ENCODE data around the gene MEN1. TPM values are rescaled to one million over a fixed set of nuclear protein-coding genes. Genes with fewer than 3 reads are reported as not detected.

Gene MEN1
- total and polyA plus RNA-seq, 2 of the 13 experiments (the other 11 are each of a cell fraction or from before 2014, with no cell fraction given), result 20.5 to 27.3 TPM

GRCh38 chr11:64799256-64799622 lies 11.1 kb downstream of the MEN1 start (continued):
- TF ChIP-seq CTCF (CRISPR knock-in tag; IDR thresholded peaks at IDR 0.05) (0 out of 2 replicates have a peak, but pooled peaks have one; percentile 10), POLR2AphosphoS2 (IDR thresholded peaks at IDR 0.05; ENCODE audit: low read depth, low read length) (no peak), ZNF350 (CRISPR knock-in tag; IDR thresholded peaks at IDR 0.05; ENCODE audit: borderline replicate concordance, low read depth) (no peak)

DNA sequence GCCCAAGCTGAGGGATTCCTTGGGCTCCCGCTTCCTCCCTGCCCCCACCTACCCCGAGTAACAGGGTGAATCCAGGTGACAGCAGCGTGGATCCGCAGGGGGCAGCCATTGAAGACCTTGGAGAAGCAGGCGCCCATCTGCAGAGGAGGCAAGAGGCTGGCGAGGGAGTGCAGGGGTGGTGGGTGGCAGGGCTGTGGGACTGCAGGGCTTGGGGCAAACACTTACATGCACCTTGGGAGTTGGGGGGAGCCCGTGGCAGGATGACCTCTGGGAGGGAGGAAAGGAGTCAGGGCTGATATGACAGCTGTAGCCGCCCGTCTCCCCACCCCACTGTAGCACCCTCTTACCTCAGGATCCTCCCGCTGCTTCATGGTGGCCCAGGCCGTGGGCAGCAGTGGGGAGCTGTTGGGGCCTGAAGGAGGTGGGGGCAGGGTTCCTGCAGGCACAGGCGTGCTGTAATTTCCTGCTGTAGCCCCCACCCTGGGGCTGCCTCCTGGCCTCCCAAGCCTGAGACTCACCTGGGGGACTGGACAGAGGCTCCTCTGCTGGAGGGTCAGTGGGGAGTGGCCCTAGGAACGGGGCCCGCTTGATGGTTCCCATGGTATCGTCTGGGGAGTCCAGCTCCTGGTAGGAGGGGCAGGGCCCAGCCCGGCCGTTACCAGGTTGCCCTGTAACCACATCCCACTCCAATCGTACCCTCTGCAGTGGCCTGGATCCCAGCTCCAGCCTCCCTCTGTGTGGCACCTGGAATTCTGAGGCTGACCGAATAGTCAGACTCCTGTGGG lies 13.4 kb downstream of the MEN1 start:
- intact Hi-C loops (cut with micrococcal nuclease; ENCODE audit: unreplicated experiment) (no loop called here), in situ Hi-C loops (cut with HindIII; ENCODE audit: extremely low pct_ligation_motif_present, low pct_unique_long_range_greater_than_20kb) (no loop called here)
- Histone ChIP-seq H4K20me1 (ENCODE audit: insufficient read depth, low read length) (no peaks in the 10 kb centered on the region), H3K9ac (ENCODE audit: insufficient read depth, low read depth, low read length) (no peak overlapping the region), H3K27me3 (ENCODE audit: control insufficient read depth in 1 of 2, insufficient read depth in 2 of 2, low read length in 2 of 2) (no peaks in the 10 kb centered on the region), H3K9me3 (ENCODE audit: low read length) (no peaks in the 10 kb centered on the region), H3K27ac (ENCODE audit: extremely low read length, insufficient read depth, low read length) (no peak overlapping the region), H2AFZ (ENCODE audit: low read length) (no peak overlapping the region), H3K79me2 (ENCODE audit: insufficient read depth, low read length) (no peaks in the 10 kb centered on the region), H3K4me1 (ENCODE audit: insufficient read depth, low read length) (peaks cover 51% of the 10 kb centered on the region), H3K4me2 (ENCODE audit: low read depth, low read length) (no peak overlapping the region), H3K36me3 (replicated peaks in 1 of 2; ENCODE audit: control insufficient read depth in 1 of 2, insufficient read depth in 2 of 2, low read length in 2 of 2) (no peaks in the 10 kb centered on the region; a peak in 1 of 5 replicates), H3K4me3 (replicated peaks in 1 of 3; ENCODE audit: insufficient read depth in 1 of 3, low read depth in 2 of 3, low read length in 3 of 3) (no peak overlapping the region)
- DNase-seq (ENCODE audit: low spot score), result no peak
- POLR2A ChIA-PET, result no interaction called here
- FAIRE-seq, result no peak
- WGBS (ENCODE audit: low lambda C conversion rate), result 93% methylated on average over 13 of the region's 19 CpGs
- TF ChIP-seq HNRNPL (IDR thresholded peaks at IDR 0.05; ENCODE audit: low read depth, low read length) (no peak), MAZ (IDR thresholded peaks at IDR 0.05; ENCODE audit: borderline replicate concordance, low read depth, low read length) (no peak), MAZ (CRISPR knock-in tag; IDR thresholded peaks at IDR 0.05; ENCODE audit: low read depth) (no peak)
- TF ChIP-seq, protein P1, sequence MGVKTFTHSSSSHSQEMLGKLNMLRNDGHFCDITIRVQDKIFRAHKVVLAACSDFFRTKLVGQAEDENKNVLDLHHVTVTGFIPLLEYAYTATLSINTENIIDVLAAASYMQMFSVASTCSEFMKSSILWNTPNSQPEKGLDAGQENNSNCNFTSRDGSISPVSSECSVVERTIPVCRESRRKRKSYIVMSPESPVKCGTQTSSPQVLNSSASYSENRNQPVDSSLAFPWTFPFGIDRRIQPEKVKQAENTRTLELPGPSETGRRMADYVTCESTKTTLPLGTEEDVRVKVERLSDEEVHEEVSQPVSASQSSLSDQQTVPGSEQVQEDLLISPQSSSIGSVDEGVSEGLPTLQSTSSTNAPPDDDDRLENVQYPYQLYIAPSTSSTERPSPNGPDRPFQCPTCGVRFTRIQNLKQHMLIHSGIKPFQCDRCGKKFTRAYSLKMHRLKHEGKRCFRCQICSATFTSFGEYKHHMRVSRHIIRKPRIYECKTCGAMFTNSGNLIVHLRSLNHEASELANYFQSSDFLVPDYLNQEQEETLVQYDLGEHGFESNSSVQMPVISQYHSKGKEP (CRISPR knock-in tag; IDR thresholded peaks at IDR 0.05), result no peak
- ATAC-seq, result no peak
- CTCF ChIA-PET (ENCODE audit: low intra/inter-chr PET ratio, low total read pairs), result no interaction called here
- BruUV-seq (replicated peaks), result no TSS peak

Measured in HepG2 (cell line).